Measurements from ENCODE around the gene GABBR2.

Gene GABBR2

GRCh38 chr9:98370300-98370975 lies 338.3 kb downstream of the GABBR2 start:
- DNase-seq (ENCODE audit: low read depth), result no peak

- no peak for DNase-seq (ENCODE audit: low read depth)
Observed at GRCh38 chr9:98369896-98370295, 338.8 kb downstream of the GABBR2 start.

DNA sequence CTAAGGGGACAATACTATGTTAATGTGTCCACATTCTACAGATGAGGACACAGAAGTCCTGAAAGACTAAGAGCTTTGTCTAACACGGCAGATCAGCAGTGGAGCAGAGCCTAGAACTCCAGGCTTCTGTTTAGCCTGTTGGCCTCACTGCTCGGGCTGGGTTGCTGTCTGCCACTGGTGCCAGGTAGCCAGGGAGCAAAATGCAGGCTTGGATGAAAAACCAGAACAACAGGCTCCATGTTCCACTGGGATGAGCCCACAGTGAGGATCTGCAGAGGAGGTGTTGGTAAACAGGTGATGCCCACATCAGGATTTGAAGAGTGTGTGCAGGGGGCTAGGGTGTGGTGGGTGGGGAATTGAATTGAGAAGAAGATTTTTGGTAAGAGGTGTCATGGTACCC lies 339.3 kb downstream of the GABBR2 start:
- no peak for DNase-seq (ENCODE audit: low read depth)

DNA sequence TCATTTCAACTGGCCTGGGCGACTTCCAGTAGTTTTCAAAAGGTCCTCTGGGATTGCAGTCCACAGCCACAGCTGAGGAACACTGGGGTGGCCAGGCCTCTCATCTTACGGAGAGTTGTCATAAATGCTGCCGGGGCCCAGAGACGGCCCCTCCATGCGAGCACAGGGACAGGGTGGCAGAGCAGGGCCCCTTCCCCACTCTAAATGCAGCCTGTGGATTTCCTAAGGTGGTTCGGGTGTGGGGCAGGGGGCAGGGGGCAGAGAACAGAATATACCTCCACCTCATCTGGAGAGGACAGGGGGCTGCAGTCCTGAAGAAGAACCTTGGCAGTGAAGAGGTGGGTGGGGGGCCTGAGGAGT lies 339.7 kb downstream of the GABBR2 start:
- no peak for DNase-seq (ENCODE audit: low read depth)

GRCh38 chr9:98368366-98369065 lies 340.2 kb downstream of the GABBR2 start:
- DNase-seq (ENCODE audit: low read depth), result no peak

GRCh38 chr9:98367923-98368322 lies 340.8 kb downstream of the GABBR2 start:
- DNase-seq (ENCODE audit: low read depth), result no peak

GRCh38 chr9:98367371-98367900 lies 341.3 kb downstream of the GABBR2 start:
- DNase-seq (ENCODE audit: low read depth), result no peak

DNA sequence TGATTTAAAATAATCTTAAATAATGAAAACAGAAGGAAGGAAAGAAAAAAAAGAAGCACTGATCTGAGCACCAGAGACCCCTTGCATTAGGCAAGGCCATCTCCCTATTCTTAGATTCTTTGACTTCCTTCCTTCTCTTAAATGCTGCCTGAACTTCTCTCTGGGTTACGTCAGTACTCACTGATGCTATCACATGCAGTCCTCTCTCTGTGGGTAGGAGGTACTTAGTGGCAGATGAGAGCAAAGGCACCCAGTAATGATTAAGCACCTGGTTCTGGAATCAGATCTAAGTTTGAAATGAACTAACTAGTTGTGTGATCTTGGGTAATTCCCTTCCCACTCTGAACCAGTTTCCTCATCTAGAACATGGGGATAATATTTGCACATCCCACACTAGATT lies 343.0 kb downstream of the GABBR2 start:
- no peak for DNase-seq (ENCODE audit: low read depth)

- DNase-seq (ENCODE audit: low read depth), result no peak
Observed at GRCh38 chr9:98365227-98365669, 343.5 kb downstream of the GABBR2 start.

DNA sequence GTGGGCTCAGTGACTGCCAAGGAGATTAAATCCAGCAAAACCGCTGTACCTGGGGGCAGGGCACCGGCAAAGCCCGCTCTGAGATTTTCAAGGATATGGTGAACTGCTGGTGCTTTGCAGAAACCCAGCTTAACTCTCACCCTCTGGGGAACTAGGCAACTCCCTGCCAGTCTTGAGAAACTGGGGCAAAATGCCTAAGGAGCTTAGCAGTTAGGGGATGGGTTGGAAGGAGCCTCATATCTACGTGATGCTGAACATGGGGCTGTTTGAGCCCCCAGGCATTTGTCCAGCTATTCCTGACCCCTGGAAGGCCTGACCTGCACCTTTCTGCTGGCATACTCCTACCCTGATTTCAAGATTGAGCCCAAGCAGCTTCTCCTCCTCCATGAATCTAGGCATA lies 344.6 kb downstream of the GABBR2 start:
- DNase-seq (ENCODE audit: low read depth), result no peak

- no peak for DNase-seq (ENCODE audit: low read depth)
Observed at GRCh38 chr9:98363644-98364043, 345.1 kb downstream of the GABBR2 start.

DNA sequence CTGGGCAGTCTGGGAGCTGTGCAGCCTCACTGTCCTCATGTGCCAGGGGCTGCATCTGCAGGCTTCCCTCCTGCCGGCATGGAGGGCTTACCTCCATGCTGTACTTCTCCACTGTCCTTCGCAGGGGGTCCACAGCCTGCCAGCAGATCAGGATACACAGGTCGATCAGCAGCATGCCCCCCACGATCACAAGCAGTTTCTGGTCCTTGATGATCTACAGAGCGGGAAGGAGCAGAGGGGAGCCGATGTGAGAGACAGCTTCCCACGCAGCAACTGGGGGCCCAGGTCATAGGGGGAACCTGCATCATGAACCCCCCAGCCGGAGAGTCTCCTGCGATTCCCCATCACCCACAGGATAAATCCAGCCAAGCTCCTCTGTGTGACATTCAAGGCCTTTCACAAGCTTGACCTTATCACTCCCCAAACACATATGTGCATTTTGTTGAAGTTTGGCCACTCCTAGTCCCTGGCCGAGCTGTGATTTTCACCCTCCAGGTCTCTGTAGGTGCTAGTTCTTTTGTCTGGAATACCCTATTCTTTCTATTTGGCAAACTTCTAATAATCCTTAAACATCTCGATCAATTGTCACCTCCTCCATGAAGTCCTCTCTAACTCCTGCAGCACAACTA lies 346.0 kb downstream of the GABBR2 start:
- no peak for DNase-seq (ENCODE audit: low read depth)

DNA sequence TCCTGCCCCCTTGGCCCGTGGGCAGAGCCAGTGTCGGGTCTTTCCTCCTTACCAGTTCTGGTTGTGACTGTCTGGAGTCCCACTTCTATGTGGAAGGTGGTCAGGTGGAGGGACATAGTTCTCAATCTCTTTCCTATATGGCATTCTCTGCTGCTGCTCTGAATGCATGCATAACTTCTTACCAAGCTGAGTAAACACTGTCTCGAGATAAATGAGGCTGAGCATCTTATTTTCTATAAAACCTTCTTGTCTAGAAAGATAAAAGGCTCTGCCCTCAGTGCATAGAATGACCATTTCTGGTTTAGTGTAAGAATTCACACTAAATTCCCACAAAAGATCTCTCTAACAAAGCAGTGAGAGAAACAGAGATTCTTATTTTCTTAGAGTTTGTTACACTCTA lies 347.1 kb downstream of the GABBR2 start:
- DNase-seq (ENCODE audit: low read depth), result no peak

- DNase-seq (ENCODE audit: low read depth), result no peak
Observed at GRCh38 chr9:98360176-98360708, 348.5 kb downstream of the GABBR2 start.

DNA sequence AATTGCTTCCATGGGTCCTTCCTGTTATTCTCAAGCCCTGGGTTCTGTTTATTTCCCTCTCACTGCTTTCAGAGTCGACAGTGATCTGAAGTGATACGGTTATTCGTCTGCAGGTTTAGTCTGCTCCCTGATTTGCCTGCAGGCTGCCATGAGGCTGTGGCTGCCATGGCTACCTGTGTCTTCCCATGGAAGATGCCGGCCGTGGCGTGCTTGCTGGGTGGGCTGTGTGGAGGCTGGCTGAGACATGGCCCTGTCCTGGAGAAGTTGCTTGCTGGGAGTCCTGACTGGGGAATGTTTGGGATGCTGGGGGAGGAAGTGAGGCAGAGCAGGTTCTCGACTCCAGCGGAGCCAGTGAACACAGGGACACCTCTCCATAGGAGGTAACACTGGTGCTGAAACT lies 349.2 kb downstream of the GABBR2 start:
- no peak for DNase-seq (ENCODE audit: low read depth)

DNA sequence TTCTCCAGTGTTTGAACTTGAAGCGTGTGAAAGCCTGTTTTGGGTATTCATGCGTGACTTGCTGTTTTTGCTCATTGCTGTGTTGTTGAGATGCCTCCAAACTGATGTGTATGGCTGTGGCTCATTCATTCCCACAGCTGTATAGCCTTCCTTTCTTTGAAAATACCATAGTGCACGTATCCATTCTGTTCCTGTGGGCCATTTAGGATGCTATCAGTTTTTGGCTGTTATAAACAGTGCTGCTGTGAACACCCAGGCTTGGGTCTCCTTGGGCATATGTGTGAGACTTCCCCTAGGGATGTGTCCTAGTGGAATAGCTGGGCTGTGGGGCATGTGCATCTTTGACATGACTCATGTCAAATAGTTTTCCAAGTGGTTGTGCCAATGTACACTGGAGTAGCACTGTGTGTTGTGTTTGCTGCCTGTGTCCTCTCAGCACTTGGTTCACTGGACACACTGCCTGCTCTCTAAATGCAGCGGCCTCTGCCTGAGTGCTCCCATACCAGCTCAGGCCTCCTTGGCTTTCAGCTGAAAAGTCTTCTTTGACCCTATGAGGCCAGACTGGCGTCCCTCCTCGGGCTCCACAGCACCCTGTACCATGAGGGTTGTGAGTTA lies 350.7 kb downstream of the GABBR2 start:
- DNase-seq (ENCODE audit: low read depth), result no peak

GRCh38 chr9:98356953-98357690 lies 351.6 kb downstream of the GABBR2 start:
- no peak for DNase-seq (ENCODE audit: low read depth)

DNA sequence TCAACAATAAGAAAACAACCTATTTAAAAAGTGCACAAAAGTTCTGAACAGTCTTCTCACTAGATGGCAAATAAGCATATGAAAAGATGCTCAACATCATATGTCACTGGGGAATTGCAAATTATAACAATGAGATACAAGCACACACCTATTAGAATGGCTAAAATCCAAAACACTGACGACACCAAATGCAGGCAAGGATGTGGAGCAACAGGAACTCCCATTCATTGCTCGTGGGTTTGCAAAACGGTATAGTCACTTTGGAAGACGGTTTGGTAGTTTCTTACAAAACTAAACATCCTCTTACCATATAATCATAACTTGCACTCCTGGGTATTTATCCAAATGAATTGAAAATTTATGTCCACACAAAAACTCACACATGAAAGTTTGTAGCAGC lies 352.4 kb downstream of the GABBR2 start:
- no peak for DNase-seq (ENCODE audit: low read depth)

- no peak for DNase-seq (ENCODE audit: low read depth)
Observed at GRCh38 chr9:98351370-98351769, 357.4 kb downstream of the GABBR2 start.

DNA sequence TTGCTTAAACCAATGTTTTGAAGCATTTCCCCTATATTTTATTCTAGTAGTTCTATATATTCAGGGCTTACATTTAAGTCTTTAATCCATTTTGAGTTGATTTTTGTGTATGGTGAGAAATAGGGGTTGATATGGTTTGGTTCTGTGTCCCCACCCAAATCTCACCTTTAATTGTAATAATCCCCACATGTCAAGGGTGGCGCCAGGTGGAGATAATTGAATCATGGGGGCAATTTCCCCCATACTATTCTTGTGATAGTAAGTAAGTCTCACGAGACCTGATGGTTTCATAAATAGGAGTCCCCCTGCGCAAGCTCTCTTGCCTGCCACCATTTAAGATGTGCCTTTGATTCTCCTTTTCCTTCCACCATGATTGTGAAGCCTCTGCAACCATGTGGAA lies 361.1 kb downstream of the GABBR2 start:
- DNase-seq (ENCODE audit: low read depth), result no peak

- no peak for DNase-seq (ENCODE audit: low read depth)
Observed at GRCh38 chr9:98345011-98345410, 363.7 kb downstream of the GABBR2 start.

DNA sequence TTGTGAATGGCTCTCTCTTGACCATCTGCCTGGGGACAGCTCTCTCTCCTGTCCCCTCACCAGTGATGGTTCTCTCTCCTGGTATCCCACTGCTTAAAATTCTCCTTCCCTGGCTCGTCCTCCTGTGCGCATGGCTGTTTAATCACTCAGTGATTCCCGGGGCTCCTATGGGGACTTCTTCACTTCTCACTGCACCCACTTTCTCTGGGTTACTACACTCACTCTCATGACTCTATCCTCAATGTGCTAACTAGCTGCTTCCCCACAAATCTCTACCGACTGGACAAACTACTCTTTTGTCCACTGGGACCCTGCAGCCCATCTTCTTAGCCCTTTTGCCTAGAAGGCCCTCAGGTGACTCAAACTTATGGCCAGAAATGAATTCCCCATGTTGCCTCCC lies 364.2 kb downstream of the GABBR2 start:
- no peak for DNase-seq (ENCODE audit: low read depth)

Measured in stimulated activated CD8-positive, alpha-beta memory T cell treated with anti-CD3 and anti-CD28 coated beads, Interleukin-12 subunit alpha, Interleukin-12 subunit beta, amount 100 ng/mL, for 1 hour (primary cell).